Measurements from ENCODE around the gene WRNIP1.

WRNIP1 gene

GRCh38 chr6:2784061-2784460, 18.9 kb downstream of the WRNIP1 start:
- H2AFZ ChIP-seq (ENCODE audit: low read length) = no peak overlapping the region
- H3K9me3 ChIP-seq (ENCODE audit: insufficient read depth, low read depth, low read length) = no peaks in the 10 kb centered on the region
- peaks cover 77% of the 10 kb centered on the region for H3K79me2 ChIP-seq (ENCODE audit: insufficient read depth, low read length)
- peaks cover 34% of the 10 kb centered on the region for H3K4me1 ChIP-seq (ENCODE audit: insufficient read depth, low read length, poor library complexity, severe bottlenecking)
- peak overlapping the region; percentile 51 for H3K4me3 ChIP-seq (ENCODE audit: low read length, poor library complexity, severe bottlenecking)
- peak overlapping the region; percentile 70 for H3K4me2 ChIP-seq (ENCODE audit: low read depth, low read length, poor library complexity, severe bottlenecking)
- TF ChIP-seq, protein P1, sequence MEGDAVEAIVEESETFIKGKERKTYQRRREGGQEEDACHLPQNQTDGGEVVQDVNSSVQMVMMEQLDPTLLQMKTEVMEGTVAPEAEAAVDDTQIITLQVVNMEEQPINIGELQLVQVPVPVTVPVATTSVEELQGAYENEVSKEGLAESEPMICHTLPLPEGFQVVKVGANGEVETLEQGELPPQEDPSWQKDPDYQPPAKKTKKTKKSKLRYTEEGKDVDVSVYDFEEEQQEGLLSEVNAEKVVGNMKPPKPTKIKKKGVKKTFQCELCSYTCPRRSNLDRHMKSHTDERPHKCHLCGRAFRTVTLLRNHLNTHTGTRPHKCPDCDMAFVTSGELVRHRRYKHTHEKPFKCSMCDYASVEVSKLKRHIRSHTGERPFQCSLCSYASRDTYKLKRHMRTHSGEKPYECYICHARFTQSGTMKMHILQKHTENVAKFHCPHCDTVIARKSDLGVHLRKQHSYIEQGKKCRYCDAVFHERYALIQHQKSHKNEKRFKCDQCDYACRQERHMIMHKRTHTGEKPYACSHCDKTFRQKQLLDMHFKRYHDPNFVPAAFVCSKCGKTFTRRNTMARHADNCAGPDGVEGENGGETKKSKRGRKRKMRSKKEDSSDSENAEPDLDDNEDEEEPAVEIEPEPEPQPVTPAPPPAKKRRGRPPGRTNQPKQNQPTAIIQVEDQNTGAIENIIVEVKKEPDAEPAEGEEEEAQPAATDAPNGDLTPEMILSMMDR (conservative IDR thresholded peaks at IDR 0.05; ENCODE audit: low read length) = no peak
- TF ChIP-seq EZH2phosphoT487 (IDR thresholded peaks at IDR 0.05; ENCODE audit: borderline replicate concordance) = no peak
- H3F3A ChIP-seq (ENCODE audit: low read depth) = no peaks in the 10 kb centered on the region
- H3K9ac ChIP-seq (ENCODE audit: low read depth, low read length, poor library complexity, severe bottlenecking) = peak overlapping the region; percentile 55
- no peaks in the 10 kb centered on the region for H3K27me3 ChIP-seq (ENCODE audit: insufficient read depth, low read length, poor library complexity, severe bottlenecking)
- H4K20me1 ChIP-seq (ENCODE audit: insufficient read depth, low read length, poor library complexity, severe bottlenecking) = no peaks in the 10 kb centered on the region
- H3K9me2 ChIP-seq (replicated peaks; ENCODE audit: low read depth, low read length) = no peaks in the 10 kb centered on the region
- peaks cover 72% of the 10 kb centered on the region; the same call in 1 of the 2 replicates for H3K36me3 ChIP-seq (ENCODE audit: insufficient read depth, low read length)

DNA sequence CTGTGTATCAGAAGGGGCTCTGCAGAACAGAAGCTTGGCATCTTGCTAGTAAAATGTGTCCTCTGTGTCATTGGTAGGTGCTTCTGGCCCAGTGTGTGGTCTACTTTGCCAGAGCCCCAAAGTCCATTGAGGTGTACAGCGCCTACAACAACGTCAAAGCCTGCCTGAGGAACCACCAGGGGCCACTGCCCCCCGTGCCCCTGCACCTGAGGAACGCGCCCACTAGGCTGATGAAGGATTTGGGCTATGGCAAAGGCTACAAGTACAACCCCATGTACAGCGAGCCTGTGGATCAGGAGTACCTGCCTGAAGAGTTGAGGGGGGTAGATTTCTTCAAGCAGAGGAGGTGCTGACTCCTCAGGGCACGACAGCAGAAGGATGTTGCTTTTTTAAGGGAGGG, 19.7 kb downstream of the WRNIP1 start:
- Histone ChIP-seq H3F3A (ENCODE audit: low read depth) (no peaks in the 10 kb centered on the region), H3K36me3 (ENCODE audit: insufficient read depth, low read length) (peaks cover 64% of the 10 kb centered on the region; the same call in 1 of the 2 replicates), H3K9me3 (ENCODE audit: insufficient read depth, low read depth, low read length) (no peaks in the 10 kb centered on the region), H3K9ac (ENCODE audit: low read depth, low read length, poor library complexity, severe bottlenecking) (peak overlapping the region; percentile 55), H3K79me2 (ENCODE audit: insufficient read depth, low read length) (peaks cover 68% of the 10 kb centered on the region), H4K20me1 (ENCODE audit: insufficient read depth, low read length, poor library complexity, severe bottlenecking) (no peaks in the 10 kb centered on the region), H2AFZ (ENCODE audit: low read length) (no peak overlapping the region), H3K4me3 (ENCODE audit: low read length, poor library complexity, severe bottlenecking) (peak overlapping the region; percentile 51), H3K4me1 (ENCODE audit: insufficient read depth, low read length, poor library complexity, severe bottlenecking) (peaks cover 34% of the 10 kb centered on the region), H3K4me2 (ENCODE audit: low read depth, low read length, poor library complexity, severe bottlenecking) (peak overlapping the region; percentile 70), H3K27me3 (ENCODE audit: insufficient read depth, low read length, poor library complexity, severe bottlenecking) (no peaks in the 10 kb centered on the region), H3K9me2 (replicated peaks; ENCODE audit: low read depth, low read length) (no peaks in the 10 kb centered on the region)
- TF ChIP-seq, protein P1 (conservative IDR thresholded peaks at IDR 0.05; ENCODE audit: low read length) = no peak
- TF ChIP-seq EZH2phosphoT487 (IDR thresholded peaks at IDR 0.05; ENCODE audit: borderline replicate concordance) = no peak

DNA sequence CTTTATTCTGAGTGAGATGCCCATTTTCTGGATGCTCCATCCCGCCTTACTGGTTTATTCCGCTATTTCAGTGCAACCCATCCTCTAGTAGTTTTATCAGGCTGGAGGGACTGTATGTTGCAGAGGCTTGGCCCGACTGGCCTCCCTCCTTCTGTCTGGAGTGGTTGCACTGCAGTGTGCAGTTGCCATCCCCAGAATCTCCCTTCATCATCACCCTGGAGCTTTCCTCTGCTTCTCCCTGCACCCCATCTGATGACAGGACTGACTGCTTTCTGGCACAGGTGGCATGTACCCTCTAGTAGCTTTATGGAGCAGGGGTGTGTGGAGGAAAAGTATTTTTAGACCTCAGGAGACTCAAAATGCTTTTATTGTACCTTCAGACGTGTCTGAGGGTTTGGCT, 21.1 kb downstream of the WRNIP1 start:
- Histone ChIP-seq H3K4me1 (ENCODE audit: insufficient read depth, low read length, poor library complexity, severe bottlenecking) (peaks cover 34% of the 10 kb centered on the region), H4K20me1 (ENCODE audit: insufficient read depth, low read length, poor library complexity, severe bottlenecking) (no peaks in the 10 kb centered on the region), H3K9me2 (replicated peaks; ENCODE audit: low read depth, low read length) (no peaks in the 10 kb centered on the region), H3F3A (ENCODE audit: low read depth) (no peaks in the 10 kb centered on the region), H3K4me2 (ENCODE audit: low read depth, low read length, poor library complexity, severe bottlenecking) (no peak overlapping the region), H3K27me3 (ENCODE audit: insufficient read depth, low read length, poor library complexity, severe bottlenecking) (no peaks in the 10 kb centered on the region), H3K79me2 (ENCODE audit: insufficient read depth, low read length) (peaks cover 55% of the 10 kb centered on the region), H3K36me3 (ENCODE audit: insufficient read depth, low read length) (peaks cover 50% of the 10 kb centered on the region; the same call in 1 of the 2 replicates), H3K4me3 (ENCODE audit: low read length, poor library complexity, severe bottlenecking) (no peak overlapping the region), H3K9me3 (ENCODE audit: insufficient read depth, low read depth, low read length) (no peaks in the 10 kb centered on the region), H3K9ac (ENCODE audit: low read depth, low read length, poor library complexity, severe bottlenecking) (no peak overlapping the region), H2AFZ (ENCODE audit: low read length) (no peak overlapping the region)
- TF ChIP-seq, protein P1 (conservative IDR thresholded peaks at IDR 0.05; ENCODE audit: low read length) = no peak
- no peak for TF ChIP-seq EZH2phosphoT487 (IDR thresholded peaks at IDR 0.05; ENCODE audit: borderline replicate concordance)
